ENCODE data around the gene F3.

DNA sequence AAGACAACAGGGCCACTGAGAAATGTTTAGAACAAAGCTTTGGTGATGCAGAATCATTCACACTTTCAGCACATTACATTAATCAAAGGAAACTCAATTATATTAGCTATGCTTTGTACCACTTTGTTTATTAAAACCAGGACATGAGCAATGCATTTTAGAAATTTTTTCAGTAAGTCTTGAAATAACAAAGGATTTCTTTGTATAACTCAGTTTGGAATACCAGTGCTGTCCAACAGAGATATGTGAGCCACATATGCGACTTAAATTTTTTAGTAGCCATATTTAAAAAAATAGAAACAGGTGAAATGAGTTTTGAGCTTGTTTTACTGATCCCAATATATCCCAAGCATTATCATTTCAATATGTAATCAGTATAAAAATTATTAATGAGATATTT is 18.8 kb upstream of the F3 start:
- no peak for TF ChIP-seq CTCF (IDR thresholded peaks at IDR 0.05; ENCODE audit: low read depth, low read length, poor library complexity, severe bottlenecking)
- no peak for TF ChIP-seq EZH2phosphoT487 (IDR thresholded peaks at IDR 0.05; ENCODE audit: borderline replicate concordance, low read length)

All from DOHH2 (cell line).